K562 (cell line): ENCODE measurements around the gene MAP3K12. TPM values are rescaled to one million over a fixed set of nuclear protein-coding genes. Genes with fewer than 3 reads are reported as not detected.

Experiments
- AFF1 ChIP-seq, 2 experiments: fragments of 450-650 bp; IDR thresholded peaks; 2 replicates each; pipeline ENCODE4 v1.6.1; 2018; ENCODE audit warnings: mild to moderate bottlenecking in 2 of 2, low read depth in 1 of 2; ENCODE audit not compliant: partially characterized antibody in 2 of 2
- ARID3A ChIP-seq: IDR thresholded peaks from 2 replicates; pipeline ENCODE4 v1.6.1; 2012; ENCODE audit warnings: low read depth, low read length, improper control_type of control experiment, borderline replicate concordance
- ATF6 ChIP-seq: sonication (generic); formaldehyde crosslinking; IDR thresholded peaks from 2 replicates; pipeline ENCODE4 v1.4.0; 2020; ENCODE audit warnings: mild to moderate bottlenecking, missing genetic modification reagents
- CHCHD3 ChIP-seq: fragments of 250-450 bp; sonication (Bioruptor Pico); IDR thresholded peaks from 2 replicates; pipeline ENCODE4 v2.1.2; 2022; ENCODE audit warnings: mild to moderate bottlenecking
- ETV6 ChIP-seq, 3 experiments: fragments of 150-350 bp in 1 of 3; sonication (generic) in 1 of 3; formaldehyde crosslinking in 1 of 3; IDR thresholded peaks; 2 replicates each; pipeline versions ENCODE4 v1.6.1 to v1.8.0; 2014 to 2022; ENCODE audit warnings: borderline replicate concordance in 2 of 3, low read depth in 2 of 3, antibody characterized with exemption in 1 of 3, low read length in 1 of 3, mild to moderate bottlenecking in 1 of 3, missing genetic modification reagents in 1 of 3
- FOSL1 ChIP-seq: fragments of 200-800 bp; sonication (Bioruptor generic); conservative IDR thresholded peaks from 2 replicates; pipeline ENCODE4 v1.6.1; 2016; ENCODE audit warnings: missing genetic modification characterization, missing compliant biosample characterization
- GTF2B ChIP-seq: IDR thresholded peaks from 2 replicates; pipeline ENCODE4 v1.6.1; 2011; ENCODE audit not compliant: insufficient read length; ENCODE audit errors: extremely low read depth
- IRF2 ChIP-seq: sonication (generic); formaldehyde crosslinking; IDR thresholded peaks from 2 replicates; pipeline ENCODE4 v1.8.1; 2022; ENCODE audit warnings: mild to moderate bottlenecking, missing genetic modification reagents
- RBM25 ChIP-seq: fragments of 200-400 bp; formaldehyde crosslinking; IDR thresholded peaks from 2 replicates; pipeline ENCODE4 v1.6.1; 2018; ENCODE audit warnings: low read length, low read depth, moderate library complexity; ENCODE audit not compliant: severe bottlenecking
- SMAD2 ChIP-seq: fragments of 150-350 bp; IDR thresholded peaks from 2 replicates; pipeline ENCODE4 v1.6.1; 2014; ENCODE audit warnings: low read depth, mild to moderate bottlenecking, low read length
- TAF7 ChIP-seq: fragments of 450-650 bp; IDR thresholded peaks from 2 replicates; pipeline ENCODE4 v1.6.1; 2016; ENCODE audit warnings: missing genetic modification characterization, missing compliant biosample characterization
- ZC3H8 ChIP-seq: fragments of 450-650 bp; IDR thresholded peaks from 2 replicates; pipeline ENCODE4 v1.6.1; 2017
- ZNF444 ChIP-seq: fragments of 250-450 bp; sonication (Bioruptor Pico); IDR thresholded peaks from 2 replicates; pipeline ENCODE4 v1.4.0; 2020; ENCODE audit warnings: mild to moderate bottlenecking, moderate library complexity
- ZNF561 ChIP-seq: fragments of 450-650 bp; formaldehyde crosslinking; conservative IDR thresholded peaks from 2 replicates; pipeline ENCODE4 v1.4.0; 2020; ENCODE audit warnings: mild to moderate bottlenecking, moderate library complexity
- polyA plus RNA-seq, 8 experiments: library from polyadenylated mRNA; depleted of rRNA in 4 of 8; stranded (reverse) in 5 of 8; unstranded in 3 of 8; fragments of >200 nt; fragmentation: Nextera tagmentation in 2 of 8; fragmentation: Illumina TruSeq in 1 of 8; extraction: Ambion mirVana in 2 of 8; extraction: Trizol in 1 of 8; gene quantifications; 2 replicates each; pipeline versions ENCODE4 v1.2.1 to v1.2.3, GENCODE V29; 2011 to 2014; ENCODE audit warnings: inconsistent platforms in 1 of 8, missing spikeins in 1 of 8
- total RNA-seq, 7 experiments: library from RNA; depleted of rRNA in 6 of 7; stranded (reverse); fragments of >200 nt in 6 of 7; fragmentation: Illumina TruSeq in 2 of 7; extraction: Trizol in 2 of 7; gene quantifications; 2 replicates each; pipeline versions ENCODE4 v1.2.1 to v1.2.3, GENCODE V29; 2011 to 2021; ENCODE audit warnings: low replicate concordance in 1 of 7
- TF ChIP-seq, protein P1 (sequence below): fragments of 200-800 bp; sonication (Bioruptor generic); IDR thresholded peaks from 2 replicates; pipeline ENCODE4 v1.6.1; 2017; ENCODE audit warnings: missing genetic modification characterization, missing compliant biosample characterization

The MAP3K12 gene
- total and polyA plus RNA-seq, 9 of the 15 experiments (the other 6 are each of a cell fraction or from before 2014, with no cell fraction given), result 0.10 to 2.4 (median 1.6) TPM

GRCh38 chr12:53451661-53452158 is 47.5 kb downstream of the MAP3K12 start, which contains the start of gene PCBP2 (continued):
- TF ChIP-seq AFF1 (IDR thresholded peaks at IDR 0.05; ENCODE audit: low read depth in 1 of 2, partially characterized antibody in 2 of 2), result peak in 1 of 2 experiments; percentile 55
- TF ChIP-seq TAF7, result no peak
- no peak; the same call in 1 of the 2 replicates for TF ChIP-seq ATF6 (CRISPR knock-in tag)
- TF ChIP-seq RBM25, result no peak
- TF ChIP-seq ZC3H8, result no peak; the same call in 1 of the 2 replicates
- TF ChIP-seq SMAD2, result no peak
- peak; percentile 47 for TF ChIP-seq GTF2B
- TF ChIP-seq ETV6 (IDR thresholded peaks at IDR 0.05; ENCODE audit: borderline replicate concordance in 1 of 2, low read depth in 2 of 2, low read length in 1 of 2), result 0 out of 4 replicates have a peak, but pooled peaks of 1 of the 2 experiments have one; percentile 36
- no peak for TF ChIP-seq ETV6 (CRISPR knock-in tag; IDR thresholded peaks at IDR 0.05; ENCODE audit: borderline replicate concordance)
- TF ChIP-seq ZNF561 (CRISPR knock-in tag), result no peak
- TF ChIP-seq, protein P1, sequence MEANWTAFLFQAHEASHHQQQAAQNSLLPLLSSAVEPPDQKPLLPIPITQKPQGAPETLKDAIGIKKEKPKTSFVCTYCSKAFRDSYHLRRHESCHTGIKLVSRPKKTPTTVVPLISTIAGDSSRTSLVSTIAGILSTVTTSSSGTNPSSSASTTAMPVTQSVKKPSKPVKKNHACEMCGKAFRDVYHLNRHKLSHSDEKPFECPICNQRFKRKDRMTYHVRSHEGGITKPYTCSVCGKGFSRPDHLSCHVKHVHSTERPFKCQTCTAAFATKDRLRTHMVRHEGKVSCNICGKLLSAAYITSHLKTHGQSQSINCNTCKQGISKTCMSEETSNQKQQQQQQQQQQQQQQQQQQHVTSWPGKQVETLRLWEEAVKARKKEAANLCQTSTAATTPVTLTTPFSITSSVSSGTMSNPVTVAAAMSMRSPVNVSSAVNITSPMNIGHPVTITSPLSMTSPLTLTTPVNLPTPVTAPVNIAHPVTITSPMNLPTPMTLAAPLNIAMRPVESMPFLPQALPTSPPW (CRISPR knock-in tag), result peak; percentile 39; the same call in 1 of the 2 replicates
- TF ChIP-seq ZNF444 (CRISPR knock-in tag), result no peak
- peak; percentile 80; the same call in 1 of the 2 replicates for TF ChIP-seq ARID3A
- no peak for TF ChIP-seq CHCHD3 (CRISPR knock-in tag)
- TF ChIP-seq FOSL1 (tag), result no peak; the same call in 1 of the 2 replicates
- no peak for TF ChIP-seq IRF2 (CRISPR knock-in tag)
